IMR-90 (cell line): ENCODE results near the gene RNF112. TPM values are rescaled to one million over a fixed set of nuclear protein-coding genes. Genes with fewer than 3 reads are reported as not detected.

ENCODE experiments used
- ATAC-seq: fragments of 200-7000 bp; cut with Tn5 transposase; 2 replicates; pipeline ENCODE4 v1.9.1; 2020; ENCODE audit warnings: low read depth, mild to moderate bottlenecking, moderate library complexity
- BruUV-seq: library from RNA; stranded (reverse); fragments of 400-500 nt; replicated peaks from 2 replicates; lab custom pipeline; 2021; lab: Mats Ljungman, UMichigan
- CTCF ChIA-PET: fragments of 300-600 bp; formaldehyde crosslinking; extraction: SDS; loops from one replicate; lab custom pipeline; 2021; ENCODE audit warnings: antibody characterized with exemption; lab: Yijun Ruan, JAX
- POLR2A ChIA-PET: fragments of 300-600 bp; sonication (Branson Sonifier 250); formaldehyde crosslinking; loops from one replicate; lab custom pipeline; 2022; ENCODE audit warnings: antibody characterized with exemption; ENCODE audit not compliant: unreplicated experiment; lab: Charles Lee
- DNase-seq: peaks from one replicate; pipeline ENCODE4 v3.0.0; 2013
- H2AFZ ChIP-seq: replicated peaks from 2 replicates; pipeline ENCODE3; 2013; ENCODE audit warnings: low read length, mild to moderate bottlenecking; ENCODE audit not compliant: poor library complexity
- H2AK5ac ChIP-seq: 2 replicates; pipeline ENCODE4 v1.6.1; 2013; ENCODE audit warnings: low read depth, low read length, inconsistent platforms
- H2AK9ac ChIP-seq: replicated peaks from 2 replicates; pipeline ENCODE3; 2013; ENCODE audit warnings: mild to moderate bottlenecking, low read depth, low read length, moderate library complexity; ENCODE audit not compliant: poor library complexity
- H2BK120ac ChIP-seq: 2 replicates; pipeline ENCODE4 v1.6.1; 2013; ENCODE audit warnings: low read depth, low read length, inconsistent platforms
- H2BK15ac ChIP-seq: 3 replicates; pipeline ENCODE4 v1.6.1; 2013; ENCODE audit warnings: low read depth, low read length, inconsistent platforms
- H2BK20ac ChIP-seq: 2 replicates; pipeline ENCODE4 v1.6.1; 2013; ENCODE audit warnings: low read depth, mild to moderate bottlenecking, inconsistent platforms, low read length, moderate library complexity
- H2BK5ac ChIP-seq: 2 replicates; pipeline ENCODE4 v1.6.1; 2013; ENCODE audit warnings: mild to moderate bottlenecking, low read depth, low read length, inconsistent platforms; ENCODE audit not compliant: poor library complexity, severe bottlenecking
- H3K14ac ChIP-seq: replicated peaks from 2 replicates; pipeline ENCODE4 v1.6.1; 2013; ENCODE audit warnings: low read depth, low read length, inconsistent platforms
- H3K18ac ChIP-seq: 2 replicates; pipeline ENCODE4 v1.6.1; 2013; ENCODE audit warnings: low read depth, low read length, control low read depth
- H3K23ac ChIP-seq: 2 replicates; pipeline ENCODE4 v1.6.1; 2013; ENCODE audit warnings: low read depth, low read length, inconsistent platforms
- H3K27ac ChIP-seq: 2 replicates; pipeline ENCODE4 v1.5.1; 2013; ENCODE audit warnings: mild to moderate bottlenecking, control low read depth, low read length; ENCODE audit not compliant: insufficient read depth
- H3K27me3 ChIP-seq: 2 replicates; pipeline ENCODE4 v1.6.1; 2013; ENCODE audit warnings: low read length; ENCODE audit not compliant: control insufficient read depth, insufficient read depth
- H3K36me3 ChIP-seq: 2 replicates; pipeline ENCODE4 v1.6.1; 2013; ENCODE audit warnings: low read length, mixed read lengths; ENCODE audit not compliant: control insufficient read depth, insufficient read depth
- H3K4ac ChIP-seq: 2 replicates; pipeline ENCODE4 v1.6.1; 2013; ENCODE audit warnings: low read depth, low read length, inconsistent platforms
- H3K4me1 ChIP-seq: 2 replicates; pipeline ENCODE4 v1.6.1; 2013; ENCODE audit warnings: low read length, mixed read lengths; ENCODE audit not compliant: control insufficient read depth, insufficient read depth
- H3K4me2 ChIP-seq: 2 replicates; pipeline ENCODE4 v1.6.1; 2013; ENCODE audit warnings: low read depth, mild to moderate bottlenecking, control low read depth, low read length, moderate library complexity
- H3K4me3 ChIP-seq: 2 replicates; pipeline ENCODE4 v1.5.1; 2013; ENCODE audit warnings: low read depth, mild to moderate bottlenecking, control low read depth, low read length, moderate library complexity; ENCODE audit not compliant: insufficient read depth
- H3K56ac ChIP-seq: 2 replicates; pipeline ENCODE4 v1.6.1; 2013; ENCODE audit warnings: low read length, inconsistent platforms; ENCODE audit not compliant: insufficient read depth; ENCODE audit errors: extremely low read depth
- H3K79me1 ChIP-seq, 2 experiments: 2 replicates each; pipeline ENCODE4 v1.6.1; 2013; ENCODE audit warnings: low read length in 2 of 2, inconsistent platforms in 1 of 2, low read depth in 1 of 2
- H3K9ac ChIP-seq: 2 replicates; pipeline ENCODE4 v1.6.1; 2013; ENCODE audit warnings: low read depth, low read length, control low read depth
- H3K9me1 ChIP-seq: 2 replicates; pipeline ENCODE4 v1.6.1; 2013; ENCODE audit warnings: low read length, inconsistent platforms; ENCODE audit not compliant: insufficient read depth
- H3K9me3 ChIP-seq: 2 replicates; pipeline ENCODE4 v1.6.1; 2013; ENCODE audit warnings: low read length; ENCODE audit not compliant: control insufficient read depth, insufficient read depth
- H4K20me1 ChIP-seq: 2 replicates; pipeline ENCODE4 v1.6.1; 2013; ENCODE audit warnings: low read length, inconsistent platforms; ENCODE audit not compliant: insufficient read depth
- H4K5ac ChIP-seq: 2 replicates; pipeline ENCODE4 v1.6.1; 2013; ENCODE audit warnings: mild to moderate bottlenecking, low read depth, low read length, control low read depth
- H4K8ac ChIP-seq, 2 experiments: 2 replicates each; pipeline ENCODE4 v1.6.1; 2013; ENCODE audit warnings: low read depth in 2 of 2, low read length in 2 of 2, control low read depth in 1 of 2, inconsistent platforms in 1 of 2
- H4K91ac ChIP-seq: 2 replicates; pipeline ENCODE4 v1.6.1; 2013; ENCODE audit warnings: low read depth, low read length, inconsistent platforms; ENCODE audit not compliant: insufficient read depth
- CHD1 ChIP-seq: IDR thresholded peaks from 2 replicates; pipeline ENCODE4 v1.6.1; 2012; ENCODE audit warnings: low read depth, low read length, improper control_type of control experiment
- FOS ChIP-seq: fragments of 150-350 bp; IDR thresholded peaks from 2 replicates; pipeline ENCODE4 v1.6.1; 2016; ENCODE audit warnings: low read depth, low read length
- MAZ ChIP-seq: IDR thresholded peaks from 2 replicates; pipeline ENCODE4 v1.6.1; 2012; ENCODE audit warnings: low read depth, mild to moderate bottlenecking, low read length, improper control_type of control experiment, moderate library complexity, borderline replicate concordance
- MXI1 ChIP-seq: IDR thresholded peaks from 2 replicates; pipeline ENCODE4 v1.6.1; 2012; ENCODE audit warnings: low read depth, mild to moderate bottlenecking, low read length, moderate library complexity, borderline replicate concordance
- POLR2A ChIP-seq: IDR thresholded peaks from 2 replicates; pipeline ENCODE4 v1.6.1; 2012; ENCODE audit warnings: mild to moderate bottlenecking, low read depth, low read length
- RAD21 ChIP-seq: IDR thresholded peaks from 2 replicates; pipeline ENCODE4 v1.6.1; 2012; ENCODE audit warnings: low read length, improper control_type of control experiment
- RCOR1 ChIP-seq: IDR thresholded peaks from 2 replicates; pipeline ENCODE4 v1.6.1; 2012; ENCODE audit warnings: mild to moderate bottlenecking, low read length, improper control_type of control experiment; ENCODE audit not compliant: insufficient replicate concordance
- SMC3 ChIP-seq: fragments of 150-350 bp; IDR thresholded peaks from 2 replicates; pipeline ENCODE4 v1.6.1; 2016; ENCODE audit warnings: low read depth, mild to moderate bottlenecking, antibody characterized with exemption, low read length, moderate library complexity
- WGBS, 2 experiments: methylation state at CpG; one replicate each; pipeline versions ENCODE4 v1.1.5 to v1.1.7; 2013; ENCODE audit warnings: missing lambda C conversion rate in 2 of 2; ENCODE audit not compliant: insufficient read length in 1 of 2; ENCODE audit errors: extremely low coverage in 2 of 2; 5-methylcytosine and 5-hydroxymethylcytosine counted together
- dilution Hi-C: fragments of 300-500 bp; cut with HindIII; formaldehyde crosslinking; loops from one replicate; pipeline ENCODE4 v1.14.3; 2018; ENCODE audit warnings: low sequenced_read_pairs; ENCODE audit not compliant: unreplicated experiment
- in situ Hi-C: fragments of 300-500 bp; cut with MboI; formaldehyde crosslinking; loops from 3 replicates; pipeline ENCODE4 v1.14.3; 2019; ENCODE audit warnings: low sequenced_read_pairs, inconsistent platforms, mixed read lengths
- intact Hi-C: fragments of 100-400 bp; cut with micrococcal nuclease; formaldehyde crosslinking; loops from 2 replicates; pipeline ENCODE4 v1.10.0; 2022
- polyA plus RNA-seq, 3 experiments: library from polyadenylated mRNA; depleted of rRNA; stranded (reverse); fragments of >200 nt; gene quantifications; 2 replicates each; pipeline ENCODE4 v1.2.3, GENCODE V29; 2012; ENCODE audit warnings: low replicate concordance in 1 of 3
- total RNA-seq: library from RNA; depleted of rRNA; stranded (reverse); fragments of >200 nt; gene quantifications from 2 replicates; pipeline ENCODE4 v1.2.3, GENCODE V29; 2012
- TF ChIP-seq, protein P1 (sequence below): conservative IDR thresholded peaks from 2 replicates; pipeline ENCODE4 v1.5.1; 2012; ENCODE audit warnings: mild to moderate bottlenecking, low read depth, low read length, improper control_type of control experiment

The RNF112 gene
- total and polyA plus RNA-seq, 2 of the 4 experiments (the other 2 are of a cell fraction), result 2.5 to 5.7 TPM

DNA sequence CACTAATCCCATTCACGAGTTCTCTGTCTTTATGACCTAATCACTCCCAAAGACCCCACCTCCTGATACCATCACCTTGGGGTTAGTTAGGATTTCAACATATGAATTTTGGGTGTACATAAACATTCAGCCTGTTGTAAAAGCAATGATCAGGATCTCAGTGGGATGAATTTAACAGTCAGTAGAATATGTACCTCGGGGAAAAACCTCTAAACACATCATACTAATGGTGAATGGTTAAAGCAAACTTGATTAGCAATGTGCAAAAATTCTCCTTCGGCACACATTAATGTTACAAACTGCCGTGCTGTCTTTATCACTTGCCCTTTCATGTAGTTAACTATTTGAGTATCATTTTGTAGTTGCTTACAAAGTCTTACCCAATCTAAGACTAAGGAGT is 10.2 kb downstream of the RNF112 start:
- no peak overlapping the region for H3K18ac ChIP-seq
- H2AFZ ChIP-seq, result no peak overlapping the region
- CTCF ChIA-PET, result no interaction called here
- ATAC-seq (no peak), DNase-seq (no peak)
- POLR2A ChIA-PET, result no interaction called here
- H3K79me1 ChIP-seq, result no peaks in the 10 kb centered on the region
- H3K14ac ChIP-seq, result no peak overlapping the region
- H2BK15ac ChIP-seq, result no peak overlapping the region
- TF ChIP-seq CHD1, result no peak
- no peak for TF ChIP-seq FOS
- TF ChIP-seq MAZ, result no peak
- TF ChIP-seq, protein P1, sequence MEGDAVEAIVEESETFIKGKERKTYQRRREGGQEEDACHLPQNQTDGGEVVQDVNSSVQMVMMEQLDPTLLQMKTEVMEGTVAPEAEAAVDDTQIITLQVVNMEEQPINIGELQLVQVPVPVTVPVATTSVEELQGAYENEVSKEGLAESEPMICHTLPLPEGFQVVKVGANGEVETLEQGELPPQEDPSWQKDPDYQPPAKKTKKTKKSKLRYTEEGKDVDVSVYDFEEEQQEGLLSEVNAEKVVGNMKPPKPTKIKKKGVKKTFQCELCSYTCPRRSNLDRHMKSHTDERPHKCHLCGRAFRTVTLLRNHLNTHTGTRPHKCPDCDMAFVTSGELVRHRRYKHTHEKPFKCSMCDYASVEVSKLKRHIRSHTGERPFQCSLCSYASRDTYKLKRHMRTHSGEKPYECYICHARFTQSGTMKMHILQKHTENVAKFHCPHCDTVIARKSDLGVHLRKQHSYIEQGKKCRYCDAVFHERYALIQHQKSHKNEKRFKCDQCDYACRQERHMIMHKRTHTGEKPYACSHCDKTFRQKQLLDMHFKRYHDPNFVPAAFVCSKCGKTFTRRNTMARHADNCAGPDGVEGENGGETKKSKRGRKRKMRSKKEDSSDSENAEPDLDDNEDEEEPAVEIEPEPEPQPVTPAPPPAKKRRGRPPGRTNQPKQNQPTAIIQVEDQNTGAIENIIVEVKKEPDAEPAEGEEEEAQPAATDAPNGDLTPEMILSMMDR, result no peak
- TF ChIP-seq RAD21, result no peak
- no peak for TF ChIP-seq POLR2A
- no peak for TF ChIP-seq MXI1
- no peak for TF ChIP-seq RCOR1
- no peak for TF ChIP-seq SMC3
- peaks cover 3% of the 10 kb centered on the region for H3K27me3 ChIP-seq
- no peak overlapping the region for H4K5ac ChIP-seq
- no peaks in the 10 kb centered on the region for H3K9me1 ChIP-seq
- BruUV-seq, result no TSS peak
- H2BK120ac ChIP-seq, result no peak overlapping the region
- no peak overlapping the region for H3K56ac ChIP-seq
- no peak overlapping the region for H2BK5ac ChIP-seq
- H3K9ac ChIP-seq, result no peak overlapping the region
- no peak overlapping the region for H4K91ac ChIP-seq
- peaks cover 6% of the 10 kb centered on the region for H3K4me1 ChIP-seq
- intact Hi-C loops, result no loop called here
- dilution Hi-C loops, result no loop called here
- no CpG with 5 or more reads among the region's 4 CpGs for WGBS, 2 experiments
- no peak overlapping the region for H3K4me2 ChIP-seq
- no peak overlapping the region for H3K23ac ChIP-seq
- in situ Hi-C loops, result no loop called here
- no peaks in the 10 kb centered on the region; the same call in 1 of the 2 replicates for H3K9me3 ChIP-seq
- H2AK9ac ChIP-seq, result no peak overlapping the region
- no peak overlapping the region for H3K4ac ChIP-seq
- no peaks in the 10 kb centered on the region for H4K20me1 ChIP-seq
- H3K27ac ChIP-seq, result no peak overlapping the region
- H4K8ac ChIP-seq, result no peak overlapping the region
- H3K4me3 ChIP-seq, result no peak overlapping the region
- H2BK20ac ChIP-seq, result no peak overlapping the region
- no peak overlapping the region for H2AK5ac ChIP-seq
- no peaks in the 10 kb centered on the region for H3K36me3 ChIP-seq
